ENCODE data around the gene ZSCAN2. TPM values are rescaled to one million over a fixed set of nuclear protein-coding genes. Genes with fewer than 3 reads are reported as not detected.

ZSCAN2 gene
- total RNA-seq, 4 donors from 2014 or later: 6.1 to 10.3 (median 8.6) TPM

- no peak overlapping the region for H3K27ac ChIP-seq
- no peaks in the 10 kb centered on the region for H3K27me3 ChIP-seq
- no peak for ATAC-seq
- peaks cover under 1 to 13% of the 10 kb centered on the region in 2 donors for H3K4me1 ChIP-seq
- H3K36me3 ChIP-seq: peaks cover 0 to 7% of the 10 kb centered on the region in 2 donors
- intact Hi-C loops (cut with DNase I; ENCODE audit: low total_unique reads) (loop anchor here (5.0 kb wide), 1 partner anchor 267 kb away; no protein-coding TSS in a partner anchor), in situ Hi-C loops (cut with MboI; ENCODE audit: low sequenced_read_pairs in 4 of 4) (loop anchor here in 2 of 4 donors (10.0 kb wide), 1 partner anchor 65 kb away; no protein-coding TSS in a partner anchor)
- H3K9me3 ChIP-seq: no peaks in the 10 kb centered on the region
- TF ChIP-seq CTCF (IDR thresholded peaks at IDR 0.05 in 4 of 5, conservative IDR thresholded peaks at IDR 0.05 in 1 of 5): no peak
- TF ChIP-seq POLR2A (IDR thresholded peaks at IDR 0.05): no peak
- no peak for DNase-seq
- no peak overlapping the region for H3K4me3 ChIP-seq
These were observed 59.3 kb downstream of the ZSCAN2 start for GRCh38 chr15:84659904-84660781.

- peaks cover 0 to 11% of the 10 kb centered on the region in 2 donors for H3K4me1 ChIP-seq
- TF ChIP-seq POLR2A (IDR thresholded peaks at IDR 0.05) (no peak), CTCF (IDR thresholded peaks at IDR 0.05 in 4 of 5, conservative IDR thresholded peaks at IDR 0.05 in 1 of 5) (no peak)
- no peaks in the 10 kb centered on the region for H3K9me3 ChIP-seq
- H3K27me3 ChIP-seq: no peaks in the 10 kb centered on the region
- peaks cover 0 to 15% of the 10 kb centered on the region in 2 donors for H3K36me3 ChIP-seq
- intact Hi-C loops (cut with DNase I; ENCODE audit: low total_unique reads) (no loop called here), in situ Hi-C loops (cut with MboI; ENCODE audit: low sequenced_read_pairs in 4 of 4) (no loop called here)
- H3K27ac ChIP-seq: no peak overlapping the region
- no peak overlapping the region for H3K4me3 ChIP-seq
- DNase-seq (no peak), ATAC-seq (no peak)
These were observed 60.2 kb downstream of the ZSCAN2 start for GRCh38 chr15:84661001-84661400.

- ATAC-seq (no peak), DNase-seq (no peak)
- no peak for TF ChIP-seq POLR2A (IDR thresholded peaks at IDR 0.05)
- no peak for TF ChIP-seq CTCF (IDR thresholded peaks at IDR 0.05 in 4 of 5, conservative IDR thresholded peaks at IDR 0.05 in 1 of 5)
- no peaks in the 10 kb centered on the region for H3K27me3 ChIP-seq
- no peaks in the 10 kb centered on the region for H3K9me3 ChIP-seq
- no peak overlapping the region for H3K27ac ChIP-seq
- intact Hi-C loops (cut with DNase I; ENCODE audit: low total_unique reads): no loop called here
- H3K4me3 ChIP-seq: no peak overlapping the region
- no peaks in the 10 kb centered on the region for H3K4me1 ChIP-seq
- in situ Hi-C loops (cut with MboI; ENCODE audit: low sequenced_read_pairs in 4 of 4): no loop called here
- H3K36me3 ChIP-seq: peaks cover 0 to 52% of the 10 kb centered on the region in 2 donors
These were observed 65.6 kb downstream of the ZSCAN2 start for GRCh38 chr15:84666373-84666772.

- peaks cover 0 to 54% of the 10 kb centered on the region in 2 donors for H3K36me3 ChIP-seq
- H3K27me3 ChIP-seq: no peaks in the 10 kb centered on the region
- TF ChIP-seq POLR2A (IDR thresholded peaks at IDR 0.05): no peak
- TF ChIP-seq CTCF (IDR thresholded peaks at IDR 0.05 in 4 of 5, conservative IDR thresholded peaks at IDR 0.05 in 1 of 5): no peak
- in situ Hi-C loops (cut with MboI; ENCODE audit: low sequenced_read_pairs in 4 of 4): no loop called here
- no peaks in the 10 kb centered on the region for H3K9me3 ChIP-seq
- no peaks in the 10 kb centered on the region for H3K4me1 ChIP-seq
- H3K27ac ChIP-seq: no peak overlapping the region
- ATAC-seq (no peak), DNase-seq (no peak)
- intact Hi-C loops (cut with DNase I; ENCODE audit: low total_unique reads): no loop called here
- H3K4me3 ChIP-seq: no peak overlapping the region
These were observed 67.6 kb downstream of the ZSCAN2 start for GRCh38 chr15:84668221-84668982.
